Hematopoietic multipotent progenitor cell treated with erythropoietin and hydrocortisone succinate and interleukin-3 and kit ligand, for 17 days (in vitro differentiated cells): ENCODE results near the gene METTL26.
A peak's percentile ranks its signal among the peaks of the same experiment; 100 is the strongest.
"Not testable (repeated sequence)": the region's sequence is repeated elsewhere in the genome, so short reads cannot be mapped to it uniquely, and the experiment has no call there.

Experiments
- DNase-seq: peaks from one replicate; pipeline ENCODE4 v3.0.0-alpha.2; 2015; ENCODE audit warnings: low spot score

The METTL26 gene

DNA sequence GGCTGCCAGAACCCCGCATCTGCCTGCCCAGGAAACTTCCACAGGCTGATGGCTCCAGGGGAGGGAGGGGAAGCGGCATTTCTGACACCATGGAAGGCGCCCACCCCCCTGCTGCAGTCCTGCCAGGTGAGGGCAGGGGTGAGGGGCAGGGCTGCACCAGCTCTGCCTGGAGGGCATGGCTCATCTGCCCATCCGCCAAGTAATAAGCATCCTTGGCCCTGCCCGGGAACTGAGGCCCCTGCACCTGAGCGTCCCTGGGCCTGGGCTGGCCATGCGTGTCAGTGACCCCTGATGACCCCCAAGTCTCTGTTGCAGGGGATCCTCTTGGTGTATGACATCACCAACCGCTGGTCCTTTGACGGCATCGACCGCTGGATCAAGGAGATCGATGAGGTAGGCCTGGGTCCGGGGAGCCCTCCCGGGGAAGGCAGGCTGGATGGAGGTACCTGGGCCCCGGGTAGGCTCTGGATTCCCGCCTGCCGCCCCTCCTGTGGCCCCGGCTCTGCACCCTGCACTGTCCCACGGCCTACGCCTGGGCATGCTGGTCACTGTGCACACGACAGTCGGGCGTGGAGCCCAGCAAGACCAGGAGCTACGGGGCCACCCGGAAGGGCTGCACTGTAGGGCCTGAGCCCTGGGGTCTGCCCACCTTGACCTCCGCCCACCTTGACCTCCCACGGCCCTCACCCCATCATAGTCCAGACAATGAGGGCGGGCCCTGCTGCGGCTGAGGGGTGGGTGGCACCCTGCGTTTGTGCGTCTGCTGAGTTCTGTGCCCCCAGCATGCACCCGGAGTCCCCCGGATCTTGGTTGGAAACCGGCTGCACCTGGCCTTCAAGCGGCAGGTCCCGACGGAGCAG lies 10.8 kb downstream of the METTL26 start:
- DNase-seq, result no peak

DNA sequence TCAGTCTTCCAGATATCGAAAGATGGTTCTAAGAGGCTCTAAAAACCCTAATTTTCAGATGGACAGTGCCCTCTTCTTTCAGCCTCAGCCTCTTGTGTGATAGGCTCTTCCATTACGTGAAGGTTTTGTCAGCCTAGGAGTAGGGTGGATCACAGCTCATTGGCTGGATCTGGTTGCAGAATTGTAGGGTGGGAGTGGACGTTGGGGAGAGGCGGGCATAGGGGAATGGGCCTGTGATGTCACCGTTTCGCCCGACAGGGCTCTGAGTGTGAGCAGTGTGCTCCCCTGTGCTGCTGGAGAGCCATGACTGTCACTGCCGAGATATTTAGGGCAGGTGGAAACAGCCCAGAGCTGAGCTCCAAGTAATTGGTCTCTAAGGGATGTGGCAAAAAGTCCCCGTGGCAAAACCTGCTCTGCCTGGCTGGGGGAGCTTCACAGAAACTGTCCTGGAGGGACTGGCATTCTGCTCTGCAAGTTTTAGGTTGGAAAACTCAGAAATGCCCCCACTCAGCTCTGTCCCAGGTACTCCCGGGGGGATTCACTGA lies 11.5 kb downstream of the METTL26 start:
- no peak for DNase-seq

DNA sequence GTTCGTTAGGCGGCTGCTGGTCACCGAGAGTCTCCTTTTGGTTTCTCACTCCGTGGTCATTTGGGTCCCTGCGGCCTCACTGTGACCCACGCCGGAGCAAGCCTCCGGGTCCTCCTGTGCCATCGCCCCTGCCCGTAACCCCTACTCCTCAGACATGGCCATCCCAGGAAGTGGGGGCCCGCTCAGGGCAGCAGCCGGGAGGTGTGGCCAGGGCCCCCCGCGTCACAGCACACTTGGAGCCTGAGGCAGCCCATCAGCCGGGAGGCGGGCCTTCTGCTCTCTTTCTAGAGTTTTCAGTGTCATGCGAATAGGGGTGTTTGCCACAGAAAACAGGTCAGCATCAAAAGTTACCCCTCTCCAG lies 13.2 kb downstream of the METTL26 start:
- no peak for DNase-seq

DNA sequence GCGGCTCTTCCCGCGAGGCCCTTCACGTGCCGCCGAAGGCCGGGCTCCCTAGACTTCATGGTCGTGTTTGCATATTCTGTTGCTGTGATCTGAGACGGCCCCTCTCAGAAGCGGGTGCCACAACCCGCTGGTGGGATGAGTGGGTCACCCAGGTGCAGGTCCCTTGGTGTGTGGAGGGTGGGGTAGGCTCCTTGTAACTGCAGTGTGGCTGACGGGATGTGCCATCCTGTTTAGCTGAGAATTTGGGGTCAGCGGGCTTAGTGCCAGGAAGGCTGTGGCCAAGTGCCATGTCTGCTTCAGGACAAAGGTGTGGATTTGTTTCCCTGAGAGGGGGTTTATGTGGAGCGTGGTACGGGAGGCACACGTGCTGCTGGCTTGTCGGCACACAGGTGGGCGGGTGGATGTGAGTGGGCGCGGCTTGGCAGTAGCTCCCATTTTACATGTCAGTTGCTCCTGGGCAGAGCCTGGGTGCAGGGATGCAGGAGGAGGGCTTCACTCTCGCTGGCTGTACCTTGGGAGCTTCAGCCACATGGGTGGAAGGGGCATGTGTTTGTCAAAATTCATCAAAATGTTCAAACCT lies 14.5 kb downstream of the METTL26 start:
- no peak for DNase-seq

DNA sequence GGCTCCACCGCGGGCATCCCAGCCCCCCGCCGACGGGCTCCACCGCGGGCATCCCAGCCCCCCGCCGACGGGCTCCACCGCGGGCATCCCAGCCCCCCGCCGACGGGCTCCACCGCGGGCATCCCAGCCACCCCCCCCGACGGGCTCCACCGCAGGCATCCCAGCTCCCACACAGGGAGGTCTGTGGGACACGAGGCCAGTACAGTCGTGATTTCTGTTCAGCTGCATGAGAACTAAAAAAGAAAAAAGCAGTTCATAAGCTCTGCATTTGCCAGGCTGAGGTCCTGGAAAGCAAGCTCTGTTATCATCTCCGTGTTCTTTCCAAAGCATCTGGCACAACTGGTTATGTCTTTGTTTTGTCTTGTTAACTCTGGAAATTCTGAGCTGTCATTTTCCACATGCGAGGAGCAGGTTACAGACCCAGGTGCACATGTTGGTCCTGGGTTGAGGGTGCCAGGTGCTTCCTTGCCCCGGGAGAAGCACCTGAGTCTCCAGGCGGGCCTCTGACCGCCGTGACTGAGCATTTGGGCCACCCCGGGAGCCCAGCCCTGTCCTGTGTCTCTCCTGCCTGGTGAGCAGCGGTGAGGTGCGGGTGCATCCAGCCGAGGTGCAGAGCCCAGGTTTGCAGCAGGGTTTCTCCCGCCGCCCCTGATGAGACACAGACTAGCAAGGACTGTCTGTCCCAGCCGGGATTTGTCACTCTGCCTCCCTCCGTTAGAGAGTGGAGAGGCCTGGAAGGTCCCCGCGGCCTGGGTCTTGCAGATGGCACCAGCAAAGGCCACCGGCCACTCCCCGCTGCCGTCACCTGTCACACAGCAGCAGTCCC lies 15.2 kb downstream of the METTL26 start:
- DNase-seq, result no peak

DNA sequence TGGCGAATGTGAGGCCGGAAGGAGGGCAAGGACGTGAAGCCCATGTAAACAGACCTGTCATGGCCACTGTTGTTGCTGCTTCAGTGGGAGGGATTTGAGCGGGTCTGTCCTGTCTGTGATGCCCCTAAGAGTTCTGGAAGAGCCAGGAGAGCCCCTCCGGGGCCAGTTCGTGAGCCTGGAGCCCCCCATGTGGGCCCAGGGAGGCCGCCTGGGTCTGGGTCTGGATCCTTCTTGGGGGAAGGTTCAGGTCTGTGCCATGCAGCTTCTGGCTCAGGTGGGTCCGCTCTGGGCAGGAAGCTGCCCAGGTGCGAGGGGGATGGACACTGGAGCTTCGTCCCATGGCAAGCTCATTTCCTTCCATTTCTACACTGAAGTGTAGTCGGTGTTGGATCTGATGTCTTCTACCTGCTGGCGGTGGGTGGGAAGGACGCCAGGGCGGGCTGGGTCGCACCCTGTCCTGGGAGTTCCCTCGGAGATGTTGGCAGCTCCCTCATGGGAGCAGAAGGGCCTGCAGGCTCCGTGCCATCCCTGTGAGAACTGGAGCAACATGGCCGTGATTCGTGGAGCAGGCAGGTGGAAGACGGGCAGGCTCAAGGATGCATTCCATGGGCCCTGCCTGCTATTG lies 16.5 kb downstream of the METTL26 start:
- no peak for DNase-seq

DNA sequence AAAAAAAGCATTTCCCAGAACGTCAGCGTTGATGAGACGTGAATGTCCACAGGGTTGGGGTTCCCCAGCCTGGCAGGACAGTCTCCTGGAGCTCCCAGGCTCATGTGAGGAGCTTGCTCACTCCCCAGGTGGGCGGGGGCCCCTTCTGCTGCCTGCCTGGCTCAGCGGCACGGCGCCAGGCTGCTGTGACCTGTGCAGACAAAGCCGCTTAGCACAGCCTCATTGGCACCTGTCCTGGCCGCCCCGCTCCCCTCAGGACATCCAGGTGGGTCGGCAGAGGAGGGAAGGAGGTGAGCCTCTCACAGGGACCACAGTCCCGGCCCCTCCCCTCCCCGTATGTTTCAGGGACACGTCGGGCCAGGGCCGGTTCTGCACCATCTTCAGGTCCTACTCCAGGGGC lies 18.2 kb downstream of the METTL26 start:
- DNase-seq, result no peak

DNA sequence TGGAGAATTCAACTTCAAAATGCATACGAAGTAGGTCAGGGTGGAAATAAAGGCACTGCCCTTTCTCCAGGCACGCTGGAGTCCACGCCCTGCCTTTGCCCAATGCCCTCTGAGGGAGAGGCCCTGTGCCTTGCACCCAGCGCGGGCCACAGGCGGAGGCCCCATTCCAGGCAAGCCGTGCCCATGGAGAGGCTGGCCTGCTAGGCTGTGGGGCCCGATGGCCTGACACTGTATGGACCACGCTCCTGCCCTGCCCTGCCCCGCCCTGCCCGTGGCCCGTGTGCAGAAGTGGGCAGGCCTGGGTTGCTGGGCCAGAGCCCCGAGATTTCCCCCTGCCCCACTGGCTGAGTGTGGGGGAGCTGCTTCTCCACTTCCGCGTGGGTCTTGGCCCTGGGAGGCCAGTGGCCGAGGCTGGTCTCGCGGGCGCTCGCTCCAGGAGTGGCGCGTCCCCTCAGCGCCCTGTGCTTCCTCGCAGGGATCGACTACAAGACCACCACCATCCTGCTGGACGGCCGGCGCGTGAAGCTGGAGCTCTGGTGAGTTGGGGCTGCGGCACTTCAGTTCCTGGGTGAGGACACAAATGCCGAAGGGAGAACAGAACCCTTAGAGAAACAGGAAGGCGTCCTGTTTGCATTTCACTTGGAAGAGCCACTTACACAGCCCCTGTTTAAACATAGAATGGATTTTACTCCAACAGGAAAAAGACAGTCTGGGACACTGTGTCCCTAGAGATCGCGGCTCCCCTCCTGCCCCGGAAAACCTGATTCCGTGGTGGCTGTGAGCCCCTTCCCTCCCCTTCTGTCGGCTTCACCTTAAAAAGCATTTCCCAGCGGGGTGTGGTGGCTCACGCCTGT lies 19.1 kb downstream of the METTL26 start:
- no peak for DNase-seq

DNA sequence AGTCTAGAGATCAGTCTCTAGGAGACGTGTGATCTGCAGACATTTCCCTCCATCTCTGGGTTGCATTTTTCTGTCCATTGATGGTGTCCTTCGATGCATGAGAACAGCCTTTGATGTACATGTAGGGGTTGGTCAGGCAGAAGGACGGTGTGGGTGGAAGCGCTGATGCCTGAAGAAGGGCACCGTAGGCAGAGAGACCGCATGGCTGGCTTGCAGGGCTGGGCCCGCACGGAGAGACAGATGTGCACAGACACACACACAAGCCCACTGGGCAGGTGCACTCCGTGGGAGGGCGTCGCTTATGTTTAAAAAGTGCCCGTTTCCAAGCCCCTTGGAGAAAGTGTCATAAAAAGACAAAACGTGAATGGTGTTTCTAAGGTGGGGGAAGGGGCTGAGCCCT lies 21.0 kb downstream of the METTL26 start:
- no peak for DNase-seq

DNA sequence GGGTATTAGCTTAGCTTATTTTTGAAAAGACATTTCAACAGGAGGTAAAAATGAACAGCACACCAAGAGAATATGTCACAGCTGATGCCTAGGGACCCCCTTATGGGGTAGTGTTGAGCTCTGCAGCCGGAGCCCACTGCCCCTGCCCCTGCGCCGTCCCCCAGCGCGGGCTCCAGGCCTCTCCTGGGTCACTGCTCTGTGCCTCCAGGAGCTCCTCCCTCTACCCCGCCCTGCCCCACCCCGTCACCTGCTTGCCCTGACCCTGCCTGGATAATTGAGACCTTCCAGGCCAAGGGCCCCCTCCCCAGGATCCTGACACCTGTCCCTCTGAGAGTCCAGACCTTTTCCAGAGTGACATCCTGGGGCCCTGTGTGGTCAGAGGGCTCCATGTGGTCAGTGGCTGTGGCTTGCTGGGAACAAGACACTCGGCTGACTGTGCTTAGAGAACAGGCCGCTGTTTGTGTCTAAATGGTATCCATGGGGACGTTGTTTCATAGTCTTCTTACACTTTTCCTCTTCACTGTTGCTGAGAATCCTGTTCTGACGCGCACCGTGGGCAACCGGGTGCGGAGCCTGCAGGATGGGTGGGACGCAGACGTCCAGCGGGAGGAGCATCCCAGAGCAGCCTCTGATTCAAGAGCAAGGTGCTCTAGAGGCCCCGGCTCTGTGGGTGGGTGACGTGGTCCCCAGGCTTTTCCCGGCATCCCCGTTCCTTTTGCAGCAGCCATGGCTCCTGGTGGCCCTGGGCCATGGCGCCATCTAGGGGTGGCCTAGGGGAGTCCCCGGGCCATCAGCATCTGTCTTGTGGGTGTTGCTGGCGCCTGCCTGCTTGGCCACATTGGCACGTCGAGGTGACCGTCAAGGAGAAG lies 25.4 kb downstream of the METTL26 start:
- DNase-seq, result peak; percentile 52

DNA sequence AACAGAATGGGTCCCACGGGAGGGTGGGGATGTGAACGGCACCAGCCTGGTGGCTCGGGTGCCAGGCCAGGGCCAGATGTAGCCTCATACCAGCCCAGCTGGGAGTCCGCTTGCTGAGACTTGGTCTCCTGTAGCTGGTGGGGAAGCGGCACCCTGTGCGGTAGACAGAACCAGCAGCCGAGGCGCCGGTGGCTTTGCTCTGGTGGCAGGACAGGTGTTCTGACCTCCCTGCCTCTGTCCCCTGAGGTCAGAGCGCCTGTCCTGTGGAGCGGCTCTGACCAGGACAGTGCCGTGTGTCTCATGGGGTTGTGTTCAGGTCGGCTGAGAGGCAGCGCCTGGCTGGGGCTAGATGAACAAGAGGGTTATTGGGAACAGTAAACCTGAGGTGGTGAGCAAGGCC lies 26.1 kb downstream of the METTL26 start:
- DNase-seq, result no peak

DNA sequence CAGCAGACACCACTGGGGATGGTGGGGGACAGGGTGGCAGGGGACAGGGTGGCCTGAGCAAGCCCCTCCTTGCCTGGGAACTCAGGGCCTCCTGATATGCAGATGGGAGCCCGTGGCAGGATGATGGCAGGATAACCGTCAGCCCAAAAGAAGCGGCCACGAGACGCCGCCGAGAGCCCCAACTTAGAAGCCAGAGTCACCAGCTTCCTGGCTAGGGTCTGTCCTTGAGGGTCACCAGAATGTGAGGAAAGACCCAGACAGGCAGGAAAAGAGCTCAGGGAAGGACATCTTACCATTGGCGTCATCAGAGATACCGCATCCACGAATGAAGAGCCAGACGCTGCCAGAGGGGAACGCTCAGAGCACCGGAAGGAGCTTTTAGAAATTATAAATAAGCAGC lies 26.8 kb downstream of the METTL26 start:
- no peak for DNase-seq

DNA sequence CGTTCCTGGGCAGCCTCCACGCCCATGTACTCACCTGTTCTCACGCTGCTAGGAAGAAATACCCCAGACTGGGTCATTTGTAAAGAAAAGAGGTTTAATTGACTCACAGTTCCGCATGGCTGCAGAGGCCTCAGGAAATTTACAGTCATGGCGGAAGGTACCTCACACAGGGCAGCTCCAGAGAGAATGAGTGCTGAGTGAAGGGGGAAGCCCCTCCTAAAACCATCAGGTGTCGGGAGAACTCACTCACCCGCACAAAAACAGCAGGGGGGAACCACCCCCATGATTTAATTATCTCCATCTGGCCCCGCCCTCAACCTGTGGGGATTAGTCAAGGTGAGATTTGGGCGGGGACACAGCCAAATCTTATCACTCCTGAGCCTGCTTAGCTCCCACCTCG lies 28.1 kb downstream of the METTL26 start:
- DNase-seq, result no peak

DNA sequence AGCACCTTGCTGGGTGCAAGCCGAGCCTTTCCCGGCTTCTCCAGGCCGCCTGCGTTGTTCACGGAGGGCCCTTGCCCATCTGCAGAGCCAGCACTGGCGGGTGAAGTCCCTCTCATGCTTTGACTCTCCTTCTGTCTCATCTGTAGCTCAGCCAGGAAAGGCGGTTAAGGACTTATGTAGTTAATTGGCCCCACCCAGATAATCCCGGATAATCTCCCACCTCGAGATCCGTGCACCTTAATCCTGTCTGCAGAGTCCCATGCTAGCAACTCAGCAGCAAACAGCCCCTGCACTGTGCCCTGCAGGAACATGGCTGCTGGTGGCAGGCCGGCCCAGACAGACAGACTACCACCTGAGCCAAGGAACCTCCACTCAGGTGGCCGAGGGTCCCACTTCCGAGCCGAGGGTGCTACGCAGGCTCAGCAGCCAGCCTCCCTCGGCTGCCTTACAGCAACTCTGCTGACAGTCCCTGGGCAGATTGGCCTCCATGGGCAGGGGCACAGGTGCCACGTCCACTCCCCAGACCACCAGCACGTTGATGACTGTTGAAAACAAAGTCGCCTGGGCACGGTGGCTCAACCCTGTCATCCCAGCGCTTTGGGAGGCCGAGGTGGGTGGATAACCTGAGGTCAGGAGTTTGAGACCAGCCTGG lies 29.3 kb downstream of the METTL26 start:
- no peak for DNase-seq

DNA sequence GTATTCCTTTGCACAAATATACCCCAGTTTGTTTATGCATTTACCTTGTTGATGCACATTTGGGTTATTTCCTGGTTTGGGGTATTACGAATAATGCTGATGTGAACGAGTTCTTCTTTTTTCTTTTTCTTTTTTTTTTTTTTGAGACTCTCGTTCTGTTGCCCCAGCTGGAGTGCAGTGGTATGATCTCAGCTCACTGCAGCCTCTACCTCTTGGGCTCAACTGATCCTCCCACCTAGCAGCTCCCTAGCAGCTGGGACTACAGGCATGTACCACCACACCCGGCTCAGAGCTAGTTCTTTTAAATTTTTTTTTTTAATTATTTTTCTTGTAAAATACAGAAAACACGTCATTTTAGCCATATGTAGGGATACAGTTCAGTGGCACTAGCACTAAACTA lies 32.2 kb downstream of the METTL26 start:
- DNase-seq, result no peak

DNA sequence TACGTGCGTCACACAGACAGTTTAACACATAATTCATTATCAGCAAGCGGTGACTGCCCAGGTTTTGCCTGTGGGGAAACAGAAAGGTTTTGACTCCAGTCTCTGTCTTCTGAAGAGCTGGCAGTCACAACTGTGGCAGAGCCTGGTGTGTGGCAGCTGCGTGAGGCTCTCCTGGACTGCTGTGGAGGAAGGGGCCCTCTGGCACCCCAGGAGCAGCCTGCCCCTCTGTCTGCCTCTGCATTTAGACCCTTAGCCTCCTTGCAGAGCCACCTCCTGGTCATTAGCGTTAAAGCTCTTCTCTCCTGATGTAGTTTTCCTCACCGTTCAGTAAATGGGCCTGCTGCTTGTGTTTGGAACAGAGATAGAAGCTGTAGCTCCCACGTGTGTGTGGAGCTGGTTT lies 35.3 kb downstream of the METTL26 start:
- no peak for DNase-seq

DNA sequence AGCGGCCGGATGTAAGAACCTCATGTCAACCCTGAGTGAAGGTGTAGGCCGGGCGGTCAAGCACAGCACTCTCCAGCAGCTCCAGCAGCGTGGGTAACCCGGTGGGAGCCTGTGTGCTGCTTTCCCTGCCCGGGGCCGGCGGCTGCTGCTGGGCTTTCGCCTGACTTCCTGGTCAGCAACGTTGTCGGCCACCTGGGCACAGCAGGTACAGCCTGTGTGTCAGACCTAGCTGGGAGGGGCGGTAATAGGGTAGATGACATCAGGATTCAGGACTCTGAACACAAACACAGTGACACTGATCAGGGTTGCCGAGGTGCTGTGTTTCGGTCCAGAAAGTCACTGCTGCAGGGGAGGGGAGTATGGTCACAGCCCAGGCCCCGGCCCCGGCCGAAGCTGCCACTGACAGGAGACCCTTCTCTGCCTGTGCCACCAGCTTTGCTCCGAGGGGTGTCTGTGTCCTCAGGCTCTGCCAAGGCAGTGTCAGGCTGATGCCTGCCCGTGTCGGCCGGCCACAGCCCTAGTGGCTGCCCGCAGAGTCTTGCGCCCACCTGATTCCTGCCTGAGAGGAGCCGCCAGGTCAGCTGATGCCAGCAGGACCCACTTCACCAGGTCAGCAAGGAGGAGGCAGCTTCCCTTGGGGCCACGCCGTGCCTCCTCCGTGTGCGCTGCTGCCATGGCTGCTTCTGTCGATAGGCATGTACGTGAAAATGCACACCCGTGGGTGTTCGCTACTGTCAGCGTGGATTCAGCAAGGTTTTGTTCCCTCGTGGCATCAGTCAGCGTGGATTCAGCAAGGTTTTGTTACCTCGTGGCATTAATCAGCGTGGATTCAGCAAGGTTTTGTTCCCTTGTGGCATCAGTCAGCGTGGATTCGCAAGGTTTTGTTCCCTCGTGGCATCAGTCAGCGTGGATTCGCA lies 37.0 kb downstream of the METTL26 start:
- DNase-seq, result no peak

DNA sequence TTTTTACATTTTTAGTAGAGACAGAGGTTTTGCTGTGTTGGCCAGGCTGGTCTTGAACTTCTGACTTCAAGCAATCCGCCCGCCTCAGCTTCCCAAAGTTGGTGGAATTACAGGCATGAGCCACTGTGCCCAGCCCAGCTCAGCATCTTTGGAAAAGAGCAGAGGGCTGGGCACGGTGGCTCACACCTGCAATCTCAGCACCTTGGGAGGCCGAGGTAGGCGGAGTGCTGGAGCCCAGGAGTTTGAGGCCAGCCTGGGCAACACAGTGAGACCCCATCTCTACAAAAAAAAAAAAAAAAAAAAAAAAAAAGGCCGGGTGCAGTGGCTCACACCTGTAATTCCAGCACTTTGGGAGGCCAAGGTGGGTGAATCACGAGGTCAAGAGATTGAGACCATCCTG lies 38.5 kb downstream of the METTL26 start:
- DNase-seq, result not testable (repeated sequence)

DNA sequence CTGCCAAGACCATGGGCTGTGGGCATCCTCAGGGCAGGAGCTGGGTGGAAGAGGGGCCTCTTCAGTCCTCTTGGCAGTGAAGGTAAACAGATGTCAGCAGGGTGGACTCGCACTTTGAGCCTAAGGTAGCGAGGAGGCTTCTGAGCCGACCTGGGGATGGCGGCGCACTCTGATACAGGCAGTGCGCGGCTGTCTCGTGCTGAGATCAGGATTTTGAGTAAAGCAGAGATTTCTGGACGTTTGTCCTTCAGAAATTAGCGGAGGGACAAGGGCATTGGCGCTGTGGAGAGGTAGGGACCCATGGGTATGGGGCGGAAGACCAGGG lies 39.4 kb downstream of the METTL26 start:
- no peak for DNase-seq
